Measurements from ENCODE around the gene ZFHX3. TPM values are rescaled to one million over a fixed set of nuclear protein-coding genes. Genes with fewer than 3 reads are reported as not detected.

Gene ZFHX3
- polyA plus RNA-seq, 1 donor (not counting 4 experiments of a cell fraction or from before 2014, with no cell fraction given), result 1.2 TPM

DNA sequence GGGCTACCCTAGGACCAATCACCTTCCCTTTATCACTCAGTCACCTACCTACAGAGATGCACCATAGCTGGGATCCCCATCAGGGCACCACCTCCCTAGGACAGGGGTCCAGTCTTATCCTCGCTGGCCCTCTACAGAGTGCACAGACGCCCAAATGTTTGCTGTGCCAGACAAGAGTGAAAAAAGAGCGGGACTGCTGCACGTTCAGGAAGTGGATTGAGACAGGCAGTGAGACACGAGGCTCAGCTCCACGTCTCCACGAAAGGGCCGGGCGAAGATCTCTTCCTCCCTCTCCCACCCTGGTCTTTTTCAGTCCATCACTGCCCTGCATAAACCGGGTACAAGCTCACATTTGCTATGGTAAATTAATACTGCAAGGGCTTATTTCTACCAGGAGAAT, 95.5 kb downstream of the ZFHX3 start:
- H3K4me3 ChIP-seq (ENCODE audit: control insufficient read depth in 2 of 3, extremely low read depth in 1 of 3, insufficient read depth in 2 of 3, low read depth in 1 of 3, low read length in 3 of 3), result no peak overlapping the region
- dilution Hi-C loops (cut with MboI; ENCODE audit: extremely low pct_ligation_motif_present, low sequenced_read_pairs), result no loop called here
- TF ChIP-seq, protein P1, sequence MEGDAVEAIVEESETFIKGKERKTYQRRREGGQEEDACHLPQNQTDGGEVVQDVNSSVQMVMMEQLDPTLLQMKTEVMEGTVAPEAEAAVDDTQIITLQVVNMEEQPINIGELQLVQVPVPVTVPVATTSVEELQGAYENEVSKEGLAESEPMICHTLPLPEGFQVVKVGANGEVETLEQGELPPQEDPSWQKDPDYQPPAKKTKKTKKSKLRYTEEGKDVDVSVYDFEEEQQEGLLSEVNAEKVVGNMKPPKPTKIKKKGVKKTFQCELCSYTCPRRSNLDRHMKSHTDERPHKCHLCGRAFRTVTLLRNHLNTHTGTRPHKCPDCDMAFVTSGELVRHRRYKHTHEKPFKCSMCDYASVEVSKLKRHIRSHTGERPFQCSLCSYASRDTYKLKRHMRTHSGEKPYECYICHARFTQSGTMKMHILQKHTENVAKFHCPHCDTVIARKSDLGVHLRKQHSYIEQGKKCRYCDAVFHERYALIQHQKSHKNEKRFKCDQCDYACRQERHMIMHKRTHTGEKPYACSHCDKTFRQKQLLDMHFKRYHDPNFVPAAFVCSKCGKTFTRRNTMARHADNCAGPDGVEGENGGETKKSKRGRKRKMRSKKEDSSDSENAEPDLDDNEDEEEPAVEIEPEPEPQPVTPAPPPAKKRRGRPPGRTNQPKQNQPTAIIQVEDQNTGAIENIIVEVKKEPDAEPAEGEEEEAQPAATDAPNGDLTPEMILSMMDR (optimal IDR thresholded peaks at IDR 0.05 in 1 of 3, IDR thresholded peaks at IDR 0.05 in 1 of 3, conservative IDR thresholded peaks at IDR 0.05 in 1 of 3; ENCODE audit: extremely low read depth in 1 of 3, insufficient read depth in 2 of 3, low read length in 3 of 3), result no peak
- TF ChIP-seq EZH2 (IDR thresholded peaks at IDR 0.05; ENCODE audit: low read length), result no peak
- H4K20me1 ChIP-seq (ENCODE audit: control insufficient read depth, extremely low read depth, insufficient read depth, low read length), result peaks cover 2% of the 10 kb centered on the region
- H3K9me3 ChIP-seq (ENCODE audit: control insufficient read depth, low read depth, low read length), result no peaks in the 10 kb centered on the region
- no peaks in the 10 kb centered on the region for H3K27me3 ChIP-seq (ENCODE audit: control insufficient read depth, extremely low read depth, insufficient read depth, low read length)
- DNase-seq (ENCODE audit: low read depth, low spot score), result no peak
- no peak for FAIRE-seq
- no peaks in the 10 kb centered on the region for H3K79me2 ChIP-seq (ENCODE audit: control insufficient read depth, insufficient read depth, low read length)
- H3K9me1 ChIP-seq (ENCODE audit: control insufficient read depth, extremely low read depth, insufficient read depth, low read length), result no peaks in the 10 kb centered on the region
- H3K27ac ChIP-seq (ENCODE audit: control insufficient read depth, insufficient read depth, low read length), result no peak overlapping the region
- H3K4me1 ChIP-seq (ENCODE audit: control insufficient read depth, extremely low read depth, insufficient read depth, low read length), result no peaks in the 10 kb centered on the region
- no peak overlapping the region for H3K4me2 ChIP-seq (ENCODE audit: control insufficient read depth, extremely low read depth, insufficient read depth, low read depth, low read length)
- H3K36me3 ChIP-seq (ENCODE audit: control insufficient read depth in 2 of 2, extremely low read depth in 1 of 2, insufficient read depth in 2 of 2, low read length in 2 of 2), result peaks cover 5 to 7% of the 10 kb centered on the region in 2 experiments
- no peak overlapping the region for H2AFZ ChIP-seq (ENCODE audit: control insufficient read depth, low read length)
- no peak overlapping the region for H3K9ac ChIP-seq (ENCODE audit: control insufficient read depth, extremely low read depth, insufficient read depth, low read length)

DNA sequence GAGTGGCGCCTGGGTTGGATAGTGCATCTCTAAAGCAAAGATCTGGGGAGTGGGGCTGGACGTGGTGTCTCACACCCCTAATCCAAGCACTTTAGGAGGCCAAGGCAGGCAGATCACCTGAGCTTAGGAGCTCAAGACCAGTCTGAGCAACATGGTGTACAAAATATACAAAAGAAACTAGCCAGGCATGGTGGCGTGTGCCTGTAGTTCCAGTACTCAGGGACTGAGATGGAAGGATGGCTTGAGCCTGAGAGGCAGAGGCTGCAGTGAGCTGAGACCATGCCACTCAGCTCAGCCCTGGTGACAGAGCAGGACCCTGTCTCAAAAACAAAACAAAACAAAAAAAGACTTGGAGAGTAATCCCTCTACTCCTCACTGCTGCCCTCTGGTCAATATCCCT, 96.0 kb downstream of the ZFHX3 start:
- H3K4me2 ChIP-seq (ENCODE audit: control insufficient read depth, extremely low read depth, insufficient read depth, low read depth, low read length), result no peak overlapping the region
- H4K20me1 ChIP-seq (ENCODE audit: control insufficient read depth, extremely low read depth, insufficient read depth, low read length), result peaks cover 2% of the 10 kb centered on the region
- H3K9ac ChIP-seq (ENCODE audit: control insufficient read depth, extremely low read depth, insufficient read depth, low read length), result no peak overlapping the region
- TF ChIP-seq EZH2 (IDR thresholded peaks at IDR 0.05; ENCODE audit: low read length), result no peak
- TF ChIP-seq, protein P1 (optimal IDR thresholded peaks at IDR 0.05 in 1 of 3, IDR thresholded peaks at IDR 0.05 in 1 of 3, conservative IDR thresholded peaks at IDR 0.05 in 1 of 3; ENCODE audit: extremely low read depth in 1 of 3, insufficient read depth in 2 of 3, low read length in 3 of 3), result no peak
- no peaks in the 10 kb centered on the region for H3K4me1 ChIP-seq (ENCODE audit: control insufficient read depth, extremely low read depth, insufficient read depth, low read length)
- no peak overlapping the region for H3K27ac ChIP-seq (ENCODE audit: control insufficient read depth, insufficient read depth, low read length)
- H3K79me2 ChIP-seq (ENCODE audit: control insufficient read depth, insufficient read depth, low read length), result no peaks in the 10 kb centered on the region
- DNase-seq (ENCODE audit: low read depth, low spot score), result no peak
- FAIRE-seq, result no peak
- H3K9me1 ChIP-seq (ENCODE audit: control insufficient read depth, extremely low read depth, insufficient read depth, low read length), result no peaks in the 10 kb centered on the region
- dilution Hi-C loops (cut with MboI; ENCODE audit: extremely low pct_ligation_motif_present, low sequenced_read_pairs), result no loop called here
- no peak overlapping the region for H3K4me3 ChIP-seq (ENCODE audit: control insufficient read depth in 2 of 3, extremely low read depth in 1 of 3, insufficient read depth in 2 of 3, low read depth in 1 of 3, low read length in 3 of 3)
- H3K27me3 ChIP-seq (ENCODE audit: control insufficient read depth, extremely low read depth, insufficient read depth, low read length), result no peaks in the 10 kb centered on the region
- H3K36me3 ChIP-seq (ENCODE audit: control insufficient read depth in 2 of 2, extremely low read depth in 1 of 2, insufficient read depth in 2 of 2, low read length in 2 of 2), result peaks cover 5 to 7% of the 10 kb centered on the region in 2 experiments
- no peak overlapping the region for H2AFZ ChIP-seq (ENCODE audit: control insufficient read depth, low read length)
- H3K9me3 ChIP-seq (ENCODE audit: control insufficient read depth, low read depth, low read length), result no peaks in the 10 kb centered on the region
